GM18909 (cell line): ENCODE data around the gene MAP3K10.

Experiments used
- ATAC-seq: cut with Tn5 transposase; IDR thresholded peaks from one replicate; pipeline ENCODE4 v1.9.1; 2021; ENCODE audit warnings: mild to moderate bottlenecking; ENCODE audit not compliant: unreplicated experiment, poor library complexity

The MAP3K10 gene

DNA sequence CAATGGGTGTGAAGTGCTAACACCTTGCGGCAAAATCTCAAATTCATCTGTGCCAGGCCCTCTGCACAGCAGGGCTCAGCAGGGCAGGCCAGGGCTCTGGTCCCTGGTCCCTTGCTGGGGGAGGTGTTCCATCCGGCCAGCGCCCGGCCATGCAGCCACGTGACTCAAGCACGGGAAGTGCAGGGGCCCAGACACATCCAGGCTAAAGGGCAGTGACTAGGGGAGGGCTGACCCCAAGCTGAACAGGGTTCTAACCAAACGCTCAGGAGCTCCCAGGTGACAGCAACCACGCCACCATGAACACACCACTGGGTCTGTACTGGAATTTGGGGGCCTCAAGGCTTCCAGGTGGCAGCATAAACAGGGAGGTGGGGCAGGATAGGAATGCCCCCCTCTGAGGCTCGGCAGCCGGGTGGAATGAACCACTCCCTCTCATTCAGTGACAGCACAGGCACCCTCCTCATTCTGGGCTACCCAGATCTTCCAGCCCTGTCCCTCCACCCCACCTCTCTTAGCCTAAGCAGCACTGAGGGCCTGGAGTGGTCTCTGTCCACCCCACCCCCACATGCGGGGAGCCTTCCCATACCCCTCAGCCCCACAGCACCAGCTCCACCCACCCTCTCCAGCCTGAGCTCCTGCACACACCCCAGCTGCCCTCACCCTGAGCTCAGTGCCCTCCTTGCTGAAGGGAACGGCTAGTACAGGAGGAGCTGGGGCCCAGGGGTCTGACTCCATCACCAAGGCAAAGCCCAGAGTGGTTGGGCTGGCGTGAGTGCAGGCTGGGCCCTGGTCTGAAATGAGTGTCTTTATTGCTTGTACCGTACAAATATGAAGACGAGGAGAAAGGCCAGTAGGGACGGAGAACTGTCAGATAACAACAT lies 40.6 kb downstream of the MAP3K10 start:
- ATAC-seq, result no peak

DNA sequence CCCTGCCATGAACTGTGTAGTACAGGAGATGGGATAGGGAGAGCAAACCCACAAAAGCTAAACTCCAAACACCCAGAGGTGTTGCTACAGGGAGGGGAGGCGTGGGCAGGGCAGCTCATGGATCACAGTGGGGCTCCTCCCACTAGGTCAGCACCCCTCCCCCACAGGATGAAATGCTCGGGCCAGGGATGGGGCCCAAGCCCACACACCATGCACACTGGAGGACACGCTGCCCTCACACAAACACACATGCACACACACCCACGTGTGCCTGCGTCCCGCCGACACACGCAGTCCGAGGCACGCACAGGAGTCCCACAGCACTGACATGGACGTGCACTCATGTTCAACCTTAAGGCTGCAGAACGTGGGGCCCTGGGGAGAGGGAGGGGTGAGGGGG lies 41.3 kb downstream of the MAP3K10 start:
- ATAC-seq, result no peak

DNA sequence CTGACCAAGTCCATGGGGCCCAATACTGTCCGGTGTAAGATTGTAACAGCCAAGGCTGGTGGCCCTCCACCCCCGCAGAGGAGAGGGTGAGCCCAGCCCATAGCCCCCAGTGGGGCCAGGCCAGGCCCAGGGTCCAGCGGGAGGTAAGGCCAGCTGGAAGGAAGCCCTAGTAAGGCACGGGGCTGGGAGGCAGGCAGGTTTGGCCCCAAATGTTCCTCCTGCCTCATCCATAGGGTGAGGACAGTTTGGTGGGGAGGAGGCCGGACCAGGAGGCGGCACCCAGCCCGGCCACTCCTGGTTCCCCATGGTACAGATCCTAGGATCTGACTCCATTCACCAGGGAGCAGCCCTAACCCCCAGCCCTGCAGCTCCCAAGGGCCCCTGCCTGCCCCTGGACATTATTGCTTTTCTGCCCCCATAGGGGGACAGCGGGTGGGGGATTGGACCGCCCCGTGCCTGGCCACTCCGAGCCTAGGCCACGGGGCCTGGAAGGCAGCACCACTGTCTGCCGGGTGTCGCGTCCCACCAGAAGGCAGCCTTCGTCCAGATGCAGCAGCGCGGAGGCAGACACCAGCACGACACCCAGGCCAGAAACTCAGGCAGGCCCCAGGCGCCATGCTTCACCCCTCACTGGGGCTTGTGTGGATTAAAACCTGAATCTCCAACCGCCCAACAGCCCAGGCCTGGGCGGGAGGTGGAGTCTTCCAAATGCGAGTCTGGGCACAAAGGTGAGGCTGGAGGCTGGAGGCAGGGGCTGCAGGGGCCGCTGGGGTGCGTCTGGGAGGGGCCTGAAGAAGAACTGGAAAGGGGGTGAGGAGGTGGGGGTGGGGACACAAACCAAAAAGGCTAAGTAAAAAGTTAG lies 42.0 kb downstream of the MAP3K10 start:
- no peak for ATAC-seq

DNA sequence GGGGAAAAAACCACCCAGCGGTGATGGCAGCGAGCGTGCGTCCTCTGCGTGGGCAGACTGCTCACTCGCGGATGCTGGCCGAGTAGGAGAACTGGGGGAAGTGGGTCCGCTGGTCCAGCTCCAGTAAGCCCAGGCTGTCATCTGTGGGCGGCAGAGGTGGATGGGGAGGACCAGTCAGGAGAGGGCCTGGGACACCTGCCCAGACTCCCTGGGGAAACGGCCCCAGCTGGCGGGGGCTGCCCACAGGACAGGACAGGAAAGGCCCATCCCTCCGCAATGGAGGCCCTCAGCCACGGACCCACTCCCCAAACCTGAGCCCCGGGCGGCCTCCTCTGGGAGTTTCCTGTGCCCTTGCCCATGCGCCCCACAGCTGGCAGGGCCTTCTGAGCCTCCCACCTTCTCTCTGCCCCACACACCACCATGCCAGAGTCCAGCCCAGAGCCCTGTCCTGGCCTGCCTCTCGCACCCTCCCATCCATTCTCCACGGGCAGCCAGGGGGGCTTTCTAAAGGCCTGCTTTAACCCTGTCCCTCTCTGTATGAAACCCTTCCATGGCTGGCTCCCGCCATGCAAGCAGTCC lies 42.7 kb downstream of the MAP3K10 start:
- no peak for ATAC-seq

DNA sequence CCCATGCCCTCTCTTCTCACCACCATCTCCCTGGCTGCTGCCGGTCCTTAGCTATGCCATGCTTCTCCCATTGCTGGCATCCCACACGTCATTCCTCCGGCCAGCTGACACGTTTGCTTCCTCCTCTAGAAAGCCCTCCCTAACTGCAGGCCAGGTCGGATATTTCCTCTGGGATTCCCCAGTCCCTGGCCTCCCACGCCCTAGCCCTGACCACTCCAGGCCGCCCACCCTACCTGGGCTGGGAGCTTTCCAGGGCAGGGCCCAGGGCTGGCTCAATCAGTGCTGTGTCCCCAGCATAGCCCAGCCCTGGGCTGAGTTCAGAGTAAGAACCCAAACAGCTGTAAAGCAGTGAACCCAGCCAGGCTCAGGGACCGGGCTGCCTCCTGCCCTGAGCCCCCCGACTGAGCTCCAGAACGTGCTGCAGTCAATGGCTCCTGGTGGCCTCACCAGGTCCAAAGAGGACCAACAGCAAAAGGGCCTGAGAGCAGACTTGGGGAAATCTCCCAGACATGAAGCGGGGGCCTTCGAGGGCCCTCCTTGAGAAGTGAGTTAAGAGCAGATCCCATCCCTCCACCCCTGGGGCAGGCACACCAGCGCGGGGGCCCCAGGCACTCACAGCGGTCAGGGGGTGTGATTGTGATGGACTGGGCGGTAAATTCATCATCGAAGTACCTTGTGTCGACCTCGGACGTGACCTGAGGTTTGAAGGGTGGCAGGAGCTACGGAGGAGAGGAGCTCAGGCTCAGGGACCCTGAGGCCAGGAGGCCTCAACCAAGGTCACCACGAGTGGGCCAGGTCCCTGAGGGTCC lies 43.4 kb downstream of the MAP3K10 start:
- no peak for ATAC-seq

DNA sequence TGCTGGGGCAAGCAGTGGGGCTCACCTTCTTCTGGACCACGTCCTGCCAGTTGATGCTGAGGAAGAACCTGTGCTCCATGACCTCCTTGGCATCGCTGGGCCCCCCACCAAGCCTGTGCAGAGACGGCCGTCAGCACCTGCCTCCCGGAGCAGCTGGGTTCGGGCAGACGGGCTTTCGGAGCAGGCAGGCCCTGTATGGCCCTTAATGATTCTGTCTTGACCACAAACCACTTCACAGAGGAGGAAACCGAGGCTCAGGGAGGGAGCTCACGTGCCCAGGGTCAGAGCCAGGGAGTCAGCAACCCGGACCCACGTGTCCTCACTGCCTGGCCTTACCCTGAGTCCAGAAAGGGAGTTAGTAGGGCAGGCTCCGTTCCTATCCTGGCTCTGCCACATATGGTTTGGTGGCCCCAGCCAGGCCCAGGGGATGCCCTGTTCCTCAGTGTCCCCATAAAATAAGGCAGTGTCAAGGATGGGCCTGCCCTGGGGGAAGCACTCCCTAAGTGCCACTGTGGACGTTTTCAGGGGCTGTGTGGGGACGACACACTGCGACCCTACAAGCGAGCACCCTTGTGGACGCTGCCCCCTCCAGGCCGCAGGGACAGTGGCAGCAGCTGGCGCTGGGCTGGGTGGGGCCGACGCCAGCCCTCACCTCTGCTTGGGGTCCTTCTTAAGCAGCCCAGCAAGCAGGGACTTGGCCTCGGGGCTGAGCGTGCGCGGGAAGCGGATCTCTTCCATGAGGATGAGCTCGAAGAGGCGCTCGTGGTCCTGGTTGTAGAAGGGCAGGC lies 44.2 kb downstream of the MAP3K10 start:
- no peak for ATAC-seq

DNA sequence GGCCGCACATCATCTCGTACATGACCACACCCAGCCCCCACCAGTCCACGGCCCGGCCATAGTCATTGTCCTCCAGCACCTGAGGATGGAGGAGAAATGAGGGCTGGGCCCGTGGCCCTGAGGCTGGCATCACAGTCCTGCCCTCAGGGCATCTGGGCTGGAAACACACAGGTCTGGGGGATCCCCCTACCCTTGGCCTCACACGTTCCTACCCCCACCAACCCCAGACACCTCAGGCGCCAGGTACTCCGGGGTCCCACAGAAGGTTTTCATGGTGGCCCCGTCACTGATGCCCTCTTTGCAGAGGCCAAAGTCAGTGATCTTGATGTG lies 44.8 kb downstream of the MAP3K10 start:
- no peak for ATAC-seq

DNA sequence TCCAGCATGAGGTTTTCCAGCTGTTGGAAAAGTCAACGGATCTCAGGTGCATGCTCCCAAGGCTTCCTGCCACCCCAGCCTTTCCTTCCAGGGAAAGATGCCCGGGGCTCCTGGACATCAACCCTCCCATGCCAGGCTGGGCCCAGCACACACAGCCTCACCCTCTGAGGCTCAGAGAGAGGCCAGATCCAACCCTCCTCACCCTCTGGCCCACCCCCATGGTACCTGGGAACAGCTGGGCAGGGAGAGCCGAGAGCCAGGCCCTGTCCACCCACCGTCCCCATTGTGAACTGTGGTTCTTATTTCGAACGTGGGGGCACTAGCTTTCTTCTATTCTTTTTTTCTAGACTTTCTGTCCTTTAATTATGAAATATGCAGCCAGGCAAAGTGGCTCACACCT lies 45.1 kb downstream of the MAP3K10 start:
- no peak for ATAC-seq

DNA sequence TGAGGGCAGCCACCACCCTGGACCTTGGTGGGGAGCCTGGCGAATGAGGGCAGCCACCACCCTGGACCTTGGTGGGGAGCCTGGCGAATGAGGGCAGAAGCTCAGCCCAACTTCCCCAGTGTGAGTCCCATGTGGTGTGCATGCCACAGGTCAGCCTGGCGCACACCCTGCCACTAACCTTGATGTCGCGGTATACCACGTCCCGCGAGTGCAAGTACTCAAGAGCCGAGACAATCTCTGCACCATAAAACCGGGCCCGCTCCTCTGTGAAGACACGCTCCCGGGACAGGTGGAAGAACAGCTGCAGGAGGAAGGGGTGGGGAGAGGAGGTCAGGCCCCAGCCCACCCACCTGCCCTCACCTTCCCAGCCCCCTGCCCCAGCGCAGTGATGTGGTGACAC lies 46.6 kb downstream of the MAP3K10 start:
- ATAC-seq, result no peak

DNA sequence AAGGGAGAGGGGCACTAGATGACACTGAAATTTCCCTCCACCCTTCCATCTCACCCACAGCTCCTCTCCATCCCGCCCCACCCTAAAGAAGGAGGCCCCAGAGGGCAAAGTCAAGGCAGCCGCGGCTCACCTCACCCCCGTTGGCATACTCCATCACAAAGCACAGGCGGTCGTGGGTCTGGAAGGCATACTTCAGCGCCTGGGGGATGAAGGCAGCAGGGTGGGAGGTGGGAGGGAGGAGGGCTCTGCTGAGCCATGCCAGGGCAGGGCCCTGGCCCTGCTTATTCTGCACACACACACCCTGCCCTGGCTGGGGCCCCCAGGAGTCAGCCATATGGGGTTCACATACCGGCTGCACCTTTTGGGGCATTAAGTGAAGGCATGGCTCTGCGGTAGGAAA lies 47.5 kb downstream of the MAP3K10 start:
- no peak for ATAC-seq

DNA sequence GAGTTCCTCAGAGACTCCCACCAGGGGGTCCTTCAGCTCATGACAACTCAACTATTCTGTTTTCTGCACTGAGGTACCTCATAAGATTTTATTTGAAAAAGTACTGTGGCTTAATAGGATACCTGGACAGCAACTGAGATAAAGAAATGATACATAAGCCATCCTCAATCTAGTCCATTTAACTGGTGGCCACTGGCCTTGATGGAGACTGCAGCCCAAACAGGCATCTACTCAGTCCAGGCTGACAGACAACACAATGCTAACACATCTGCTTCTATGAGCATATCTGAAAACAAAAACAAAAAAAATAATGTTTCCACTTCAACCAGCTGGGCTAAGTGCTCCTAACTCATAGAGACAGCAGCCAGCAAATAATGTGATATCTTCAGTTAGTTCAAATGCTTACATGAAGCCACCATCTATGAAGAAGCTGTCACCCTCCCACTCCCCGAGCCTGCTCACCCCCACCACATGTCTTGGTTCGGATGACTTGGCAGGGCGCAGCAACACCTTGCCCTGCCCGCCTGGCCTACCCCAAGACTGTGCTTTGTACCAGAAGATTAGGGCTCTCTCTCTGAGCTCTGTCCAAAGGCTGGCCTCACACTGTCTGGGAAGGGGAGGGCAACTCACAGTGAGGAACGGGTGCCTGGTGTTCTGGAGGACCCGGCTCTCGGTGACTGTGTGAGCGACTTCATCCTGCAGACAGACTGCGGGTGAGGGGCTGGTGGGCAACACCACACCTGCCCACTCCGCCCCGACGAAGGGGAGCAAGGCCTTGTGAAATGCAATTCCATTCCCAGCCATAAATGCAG lies 48.4 kb downstream of the MAP3K10 start:
- ATAC-seq, result no peak

DNA sequence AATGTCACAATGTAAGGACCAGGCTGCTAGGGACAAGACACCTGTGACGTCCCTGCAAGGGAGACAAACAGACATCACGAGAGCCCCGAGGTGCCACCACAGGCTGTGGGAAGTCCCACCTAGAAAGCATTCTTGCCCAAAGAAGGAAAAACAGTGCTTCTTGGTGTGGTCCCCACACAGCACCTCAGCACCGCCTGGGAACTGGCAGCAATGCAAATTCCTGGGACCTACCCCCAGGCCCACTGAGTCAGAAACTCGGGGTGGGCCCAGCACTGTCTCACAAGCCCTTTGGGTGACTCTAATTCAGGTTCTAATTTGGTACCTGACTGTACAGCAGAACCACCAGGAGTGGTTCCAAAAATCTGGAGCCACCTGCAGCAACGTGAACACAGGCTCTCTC lies 49.1 kb downstream of the MAP3K10 start:
- ATAC-seq, result no peak

DNA sequence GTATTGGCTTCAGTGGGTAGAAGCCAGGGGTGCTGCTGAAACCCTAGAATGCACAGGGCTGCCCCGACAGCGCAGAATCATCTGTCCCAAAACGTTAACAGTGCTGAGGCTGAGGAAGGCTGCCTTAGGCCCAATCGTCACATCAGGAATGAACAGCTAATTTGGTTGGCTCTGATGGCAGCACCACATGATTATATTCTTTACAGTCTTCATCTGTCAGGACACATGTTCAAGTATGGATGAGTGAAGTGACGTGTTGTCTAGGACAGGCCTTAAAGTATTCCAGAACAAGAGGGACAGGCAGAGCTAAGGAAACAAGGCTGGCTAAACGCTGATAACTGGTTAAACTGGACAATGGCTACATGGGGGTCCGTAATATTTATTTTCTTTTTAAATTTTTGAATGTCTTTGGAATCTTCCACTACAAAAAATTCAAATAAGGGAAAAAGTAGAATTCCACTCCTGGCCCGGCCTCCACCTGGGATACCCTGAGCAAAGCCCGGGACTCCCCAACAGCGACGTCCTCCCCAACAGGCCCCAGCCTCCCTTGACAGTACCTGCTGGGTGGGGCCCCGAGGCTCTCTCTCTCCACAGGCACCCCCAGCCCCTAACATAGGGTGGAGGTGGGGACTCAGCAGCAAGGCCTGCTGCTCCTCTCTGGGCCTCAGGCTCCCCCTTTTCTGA lies 50.0 kb downstream of the MAP3K10 start:
- ATAC-seq, result no peak

DNA sequence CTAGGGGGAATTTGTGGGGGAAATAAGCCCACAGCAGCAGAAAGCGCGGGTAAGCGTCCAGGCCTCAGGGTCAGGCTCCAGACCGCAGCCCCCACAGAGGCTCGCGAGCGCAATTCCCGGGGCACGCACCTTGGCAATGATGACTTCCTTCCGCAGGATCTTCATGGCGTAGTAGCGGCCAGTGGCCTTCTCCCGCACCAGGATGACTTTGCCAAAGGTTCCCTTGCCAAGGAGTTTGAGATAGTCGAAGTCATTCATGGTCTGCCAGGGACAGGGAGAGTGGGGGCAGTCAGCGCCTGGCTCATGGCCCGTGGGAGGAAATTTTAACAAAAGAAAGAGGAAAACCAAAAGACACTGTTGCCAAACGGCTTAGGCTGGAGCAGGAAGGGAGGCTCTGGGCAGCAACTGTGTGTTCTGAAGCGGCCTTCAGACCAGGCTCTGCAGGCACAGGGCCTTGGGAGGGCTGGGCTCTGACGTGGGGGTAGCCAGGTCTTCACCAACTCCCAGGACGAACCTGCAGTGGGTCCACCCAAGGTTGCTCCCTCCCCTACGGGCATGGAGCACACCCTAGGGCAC lies 50.7 kb downstream of the MAP3K10 start:
- ATAC-seq, result no peak

DNA sequence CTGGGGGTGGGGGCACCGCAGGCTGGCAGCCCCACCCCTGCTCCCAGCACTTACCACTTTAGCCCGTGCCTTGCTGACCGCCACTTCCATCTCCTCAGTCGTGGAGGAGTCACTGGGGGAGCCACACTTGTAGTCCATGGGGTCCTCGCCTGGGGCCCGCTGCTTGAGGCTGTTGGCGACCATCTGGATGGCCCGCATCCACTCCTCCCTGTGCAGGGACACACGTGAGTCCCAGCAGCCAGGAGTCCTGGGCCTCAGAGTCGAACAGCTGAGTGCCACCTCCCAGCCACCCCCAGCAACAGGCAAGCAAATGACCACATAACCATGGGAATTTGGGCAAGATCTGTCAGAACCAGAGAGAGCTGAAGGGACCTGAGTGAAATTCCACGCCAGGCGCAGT lies 51.3 kb downstream of the MAP3K10 start:
- no peak for ATAC-seq

DNA sequence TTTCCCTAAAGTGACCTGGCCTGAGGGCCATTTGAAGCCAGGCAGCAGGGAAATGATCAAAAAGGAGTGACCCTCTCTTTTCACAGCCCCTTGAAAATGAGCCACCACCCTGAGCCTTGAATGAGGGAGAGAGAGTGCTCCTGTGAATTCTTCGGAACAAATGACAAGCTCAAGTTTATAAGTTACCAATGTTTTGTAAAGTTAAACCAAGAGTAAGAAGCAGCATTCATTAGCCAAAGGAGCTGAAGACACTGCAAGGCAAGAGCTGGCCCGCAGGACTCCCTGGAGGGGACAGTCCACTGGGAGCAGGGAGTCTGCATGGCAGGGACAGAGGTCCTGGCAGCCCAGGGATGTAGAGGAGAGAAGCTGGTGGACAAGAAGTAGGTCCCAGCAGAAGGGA lies 52.0 kb downstream of the MAP3K10 start:
- ATAC-seq, result no peak

DNA sequence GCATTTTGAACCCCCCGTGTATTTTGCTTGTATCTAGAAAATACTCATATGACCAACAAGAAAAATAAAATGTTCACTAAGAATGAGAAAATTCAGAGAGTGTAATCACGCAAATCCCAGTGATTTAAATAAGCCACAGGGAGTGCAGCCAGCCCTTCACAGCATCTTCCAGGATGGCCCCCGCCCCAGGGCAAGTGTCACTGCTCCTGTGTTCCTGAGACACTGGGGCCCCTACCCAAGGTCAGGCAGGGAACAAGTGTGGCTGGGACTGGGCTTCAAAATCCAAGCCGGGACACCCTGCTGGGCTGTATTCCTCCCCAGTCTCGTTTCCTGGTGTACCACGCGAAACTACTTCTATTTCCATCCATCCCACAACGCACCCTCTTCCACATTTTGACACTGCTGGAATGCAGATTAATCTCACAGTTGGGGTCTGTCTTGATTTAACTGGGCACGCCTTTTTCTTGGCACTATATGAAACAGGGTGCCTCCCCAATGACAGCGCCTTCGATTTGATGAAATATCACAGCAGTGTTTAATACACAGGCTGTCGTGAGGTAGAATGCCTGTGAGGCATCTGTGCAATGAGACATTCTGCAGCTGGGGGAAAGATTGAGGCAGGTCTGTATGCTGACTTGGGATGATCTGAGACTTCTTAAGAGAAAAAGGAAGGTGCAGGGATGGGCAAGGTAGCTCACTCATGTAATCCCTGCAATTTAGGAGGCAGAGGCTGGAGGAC lies 53.5 kb downstream of the MAP3K10 start:
- no peak for ATAC-seq
